ENCODE results near the gene PGGT1B. TPM values are rescaled to one million over a fixed set of nuclear protein-coding genes. Genes with fewer than 3 reads are reported as not detected.

PGGT1B gene
- total RNA-seq, 1 donor from 2014 or later, result 43.0 TPM

GRCh38 chr5:115166744-115167393 lies 95.8 kb downstream of the PGGT1B start:
- Mint-ChIP-seq H3K9me3 (peaks cover 6% of the 10 kb centered on the region), H3K27ac (no peak overlapping the region), H3K36me3 (peaks cover 19% of the 10 kb centered on the region), H3K4me3 (no peak overlapping the region), H3K4me1 (ENCODE audit: unreplicated experiment) (no peaks in the 10 kb centered on the region), H3K27me3 (peaks cover 27% of the 10 kb centered on the region)
- DNase-seq (ENCODE audit: extremely low spot score, unreplicated experiment), result no peak
- no peak for TF ChIP-seq CTCF (conservative IDR thresholded peaks at IDR 0.05)

GRCh38 chr5:115165790-115166189 lies 96.9 kb downstream of the PGGT1B start:
- H3K9me3 Mint-ChIP-seq, result peaks cover 6% of the 10 kb centered on the region

GRCh38 chr5:115160975-115161475 lies 101.7 kb downstream of the PGGT1B start:
- Mint-ChIP-seq H3K27ac (no peak overlapping the region), H3K4me1 (ENCODE audit: unreplicated experiment) (no peaks in the 10 kb centered on the region), H3K27me3 (no peaks in the 10 kb centered on the region), H3K36me3 (peaks cover 10% of the 10 kb centered on the region), H3K4me3 (no peak overlapping the region), H3K9me3 (no peaks in the 10 kb centered on the region)
- no peak for TF ChIP-seq CTCF (conservative IDR thresholded peaks at IDR 0.05)
- DNase-seq (ENCODE audit: extremely low spot score, unreplicated experiment), result no peak

More at GRCh38 chr5:115165790-115166189, 96.9 kb downstream of the PGGT1B start:
- Mint-ChIP-seq H3K4me1 (ENCODE audit: unreplicated experiment) (no peaks in the 10 kb centered on the region), H3K27ac (no peak overlapping the region), H3K27me3 (peaks cover 17% of the 10 kb centered on the region), H3K36me3 (peaks cover 19% of the 10 kb centered on the region), H3K4me3 (no peak overlapping the region)
- DNase-seq (ENCODE audit: extremely low spot score, unreplicated experiment), result no peak
- TF ChIP-seq CTCF (conservative IDR thresholded peaks at IDR 0.05), result no peak

Other genes with a start within 250 kb of the PGGT1B start
- gene TRIM36, start 93.0 kb downstream of the PGGT1B start, total RNA-seq (ENCODE audit: low replicate concordance), result 14.1 and 55.2 TPM in 2 replicates
- 5.3 and 7.2 TPM in 2 replicates for gene CCDC112, start 33.8 kb upstream of the PGGT1B start, total RNA-seq (ENCODE audit: low replicate concordance)